Endodermal cell (in vitro differentiated cells): ENCODE data around the gene FBRS. TPM values are rescaled to one million over a fixed set of nuclear protein-coding genes. Genes with fewer than 3 reads are reported as not detected.

Experiments used
- DNase-seq: peaks from one replicate; pipeline ENCODE4 v3.0.0-alpha.2; 2017
- H3K27ac ChIP-seq: 2 replicates; pipeline ENCODE4 v1.5.1; 2013; ENCODE audit warnings: mild to moderate bottlenecking, low read depth, low read length, moderate library complexity
- H3K27me3 ChIP-seq: 2 replicates; pipeline ENCODE4 v1.6.1; 2013; ENCODE audit warnings: mild to moderate bottlenecking, low read length, moderate library complexity; ENCODE audit not compliant: insufficient read depth, control insufficient read depth, poor library complexity, severe bottlenecking
- H3K36me3 ChIP-seq: 2 replicates; pipeline ENCODE4 v1.7.0; 2013; ENCODE audit warnings: mild to moderate bottlenecking, low read length, moderate library complexity; ENCODE audit not compliant: control insufficient read depth, insufficient read depth
- H3K4me1 ChIP-seq: one replicate; pipeline ENCODE4 v1.7.0; 2013; ENCODE audit warnings: low read length; ENCODE audit not compliant: control insufficient read depth, insufficient read depth
- H3K4me3 ChIP-seq: 2 replicates; pipeline ENCODE4 v1.5.1; 2013; ENCODE audit warnings: mild to moderate bottlenecking, low read length, moderate library complexity
- H3K9ac ChIP-seq: 2 replicates; pipeline ENCODE4 v1.6.1; 2013; ENCODE audit warnings: mild to moderate bottlenecking, low read length, moderate library complexity; ENCODE audit not compliant: poor library complexity, severe bottlenecking; ENCODE audit errors: extremely low read depth
- H3K9me3 ChIP-seq: 2 replicates; pipeline ENCODE4 v1.6.1; 2013; ENCODE audit warnings: mild to moderate bottlenecking, low read length, moderate library complexity; ENCODE audit not compliant: control insufficient read depth
- H3K27ac Mint-ChIP-seq: 2 replicates; pipeline ENCODE4 v1.8.0; 2020; ENCODE audit warnings: mixed read lengths
- H3K27me3 Mint-ChIP-seq: 2 replicates; pipeline ENCODE4 v1.8.0; 2021; ENCODE audit warnings: mild to moderate bottlenecking, mixed read lengths; ENCODE audit not compliant: insufficient read depth
- H3K36me3 Mint-ChIP-seq: 2 replicates; pipeline ENCODE4 v1.8.0; 2020; ENCODE audit warnings: low read depth, mixed read lengths
- H3K4me1 Mint-ChIP-seq: 2 replicates; pipeline ENCODE4 v1.8.0; 2020; ENCODE audit warnings: mixed read lengths
- H3K4me3 Mint-ChIP-seq: 2 replicates; pipeline ENCODE4 v1.8.0; 2020; ENCODE audit warnings: mild to moderate bottlenecking, moderate library complexity, mixed read lengths
- H3K9me3 Mint-ChIP-seq: 2 replicates; pipeline ENCODE4 v1.8.0; 2020; ENCODE audit warnings: mild to moderate bottlenecking, mixed read lengths
- CTCF ChIP-seq: fragments of 200-600 bp; sonication (generic); conservative IDR thresholded peaks from 2 replicates; pipeline ENCODE4 v1.5.0; 2021; ENCODE audit warnings: antibody characterized with exemption, mild to moderate bottlenecking
- WGBS, 2 experiments: methylation state at CpG; one replicate each; pipeline versions ENCODE4 v1.1.5 to v1.1.7; 2013; ENCODE audit warnings: missing lambda C conversion rate in 2 of 2, mixed read lengths in 1 of 2; ENCODE audit not compliant: insufficient coverage in 1 of 2, insufficient read length in 1 of 2; 5-methylcytosine and 5-hydroxymethylcytosine counted together
- total RNA-seq, 2 donors: library from RNA; stranded (reverse); fragmentation: NEBNext Ultra II Directional in 1 of 2; extraction: Animal tissue kit (Norgen Biotek cat#: 25700) in 1 of 2; gene quantifications; 2 replicates in 1 of 2; 3 replicates in 1 of 2; pipeline ENCODE4 v1.2.1, GENCODE V29; 2021

Gene FBRS
- total RNA-seq, 2 donors from 2014 or later: 50.2 to 53.1 TPM

GRCh38 chr16:30664616-30665109 lies 6.4 kb downstream of the FBRS start:
- no peak for TF ChIP-seq CTCF
- no peaks in the 10 kb centered on the region for H3K27me3 ChIP-seq
- peaks cover 6% of the 10 kb centered on the region for H3K4me1 ChIP-seq
- Mint-ChIP-seq H3K36me3 (peaks cover 69% of the 10 kb centered on the region), H3K4me3 (no peak overlapping the region), H3K9me3 (no peaks in the 10 kb centered on the region), H3K27me3 (peaks cover 63% of the 10 kb centered on the region), H3K27ac (no peak overlapping the region), H3K4me1 (peaks cover 8% of the 10 kb centered on the region)
- peaks cover 66% of the 10 kb centered on the region for H3K36me3 ChIP-seq
- H3K9ac ChIP-seq: no peak overlapping the region
- H3K4me3 ChIP-seq: no peak overlapping the region
- 95% methylated on average over 5 to 14 of the region's 15 CpGs for WGBS, 2 experiments
- no peaks in the 10 kb centered on the region for H3K9me3 ChIP-seq
- H3K27ac ChIP-seq: no peak overlapping the region
- DNase-seq: no peak

- Mint-ChIP-seq H3K27me3 (peaks cover 69% of the 10 kb centered on the region), H3K9me3 (no peaks in the 10 kb centered on the region), H3K36me3 (peaks cover 74% of the 10 kb centered on the region), H3K4me3 (no peak overlapping the region), H3K4me1 (peaks cover 8% of the 10 kb centered on the region), H3K27ac (no peak overlapping the region)
- H3K4me3 ChIP-seq: no peak overlapping the region
- peaks cover 2% of the 10 kb centered on the region for H3K4me1 ChIP-seq
- H3K9me3 ChIP-seq: no peaks in the 10 kb centered on the region
- H3K27me3 ChIP-seq: no peaks in the 10 kb centered on the region
- H3K9ac ChIP-seq: no peak overlapping the region
- peaks cover 71% of the 10 kb centered on the region for H3K36me3 ChIP-seq
- no peak for TF ChIP-seq CTCF
- no peak for DNase-seq
- H3K27ac ChIP-seq: no peak overlapping the region
- WGBS, 2 experiments: 90 to 96% methylated on average over 3 to 22 of the region's 22 CpGs
These were observed 7.1 kb downstream of the FBRS start for GRCh38 chr16:30665155-30665829.

- Histone ChIP-seq H3K9ac (no peak overlapping the region), H3K4me1 (no peaks in the 10 kb centered on the region), H3K36me3 (peaks cover 66% of the 10 kb centered on the region), H3K27ac (no peak overlapping the region), H3K4me3 (no peak overlapping the region), H3K9me3 (no peaks in the 10 kb centered on the region), H3K27me3 (no peaks in the 10 kb centered on the region)
- peaks cover 3% of the 10 kb centered on the region for H3K4me1 Mint-ChIP-seq
- no peak overlapping the region for H3K4me3 Mint-ChIP-seq
- WGBS, 2 experiments: 92 to 96% methylated on average over 4 of the region's 4 CpGs
- DNase-seq: no peak
- no peaks in the 10 kb centered on the region for H3K9me3 Mint-ChIP-seq
- no peak overlapping the region for H3K27ac Mint-ChIP-seq
- H3K27me3 Mint-ChIP-seq: peaks cover 71% of the 10 kb centered on the region
- H3K36me3 Mint-ChIP-seq: peaks cover 72% of the 10 kb centered on the region
- TF ChIP-seq CTCF: no peak
These were observed 7.6 kb downstream of the FBRS start for GRCh38 chr16:30665830-30666190.
